Lower leg skin (tissue), 3 donors: Measurements from ENCODE around the gene TTC13.

Source experiments
- POLR2A ChIP-seq, 2 donors: fragments of 450-650 bp; IDR thresholded peaks; one replicate each; pipeline ENCODE4 v1.6.1; 2016 to 2017; ENCODE audit warnings: antibody characterized with exemption in 2 of 2, mild to moderate bottlenecking in 1 of 2, moderate library complexity in 1 of 2
- TF ChIP-seq, protein P1 (sequence below), 3 donors: fragments of 450-650 bp; IDR thresholded peaks; one replicate each; pipeline ENCODE4 v1.5.1; 2016; ENCODE audit warnings: antibody characterized with exemption in 3 of 3, mild to moderate bottlenecking in 3 of 3, moderate library complexity in 2 of 3

DNA sequence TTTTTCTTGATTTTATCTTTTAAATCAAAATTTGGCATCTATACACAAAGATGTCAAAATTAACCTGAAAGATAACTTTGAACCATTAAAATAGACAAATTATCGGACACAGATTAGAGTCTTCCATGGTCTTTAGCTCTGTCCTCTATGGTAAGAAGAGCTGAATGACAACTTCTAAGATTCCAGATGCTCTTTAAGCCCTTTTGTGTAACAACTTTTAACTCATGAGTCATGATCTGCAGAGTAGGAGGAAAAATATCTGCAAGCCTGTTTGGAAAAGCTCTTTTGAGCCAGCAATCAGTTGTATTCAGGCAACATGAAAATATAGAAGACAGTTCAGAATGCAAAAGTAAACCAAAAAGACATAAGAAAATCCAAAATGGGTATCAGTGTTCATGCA, 37.8 kb downstream of the TTC13 start:
- TF ChIP-seq, protein P1, sequence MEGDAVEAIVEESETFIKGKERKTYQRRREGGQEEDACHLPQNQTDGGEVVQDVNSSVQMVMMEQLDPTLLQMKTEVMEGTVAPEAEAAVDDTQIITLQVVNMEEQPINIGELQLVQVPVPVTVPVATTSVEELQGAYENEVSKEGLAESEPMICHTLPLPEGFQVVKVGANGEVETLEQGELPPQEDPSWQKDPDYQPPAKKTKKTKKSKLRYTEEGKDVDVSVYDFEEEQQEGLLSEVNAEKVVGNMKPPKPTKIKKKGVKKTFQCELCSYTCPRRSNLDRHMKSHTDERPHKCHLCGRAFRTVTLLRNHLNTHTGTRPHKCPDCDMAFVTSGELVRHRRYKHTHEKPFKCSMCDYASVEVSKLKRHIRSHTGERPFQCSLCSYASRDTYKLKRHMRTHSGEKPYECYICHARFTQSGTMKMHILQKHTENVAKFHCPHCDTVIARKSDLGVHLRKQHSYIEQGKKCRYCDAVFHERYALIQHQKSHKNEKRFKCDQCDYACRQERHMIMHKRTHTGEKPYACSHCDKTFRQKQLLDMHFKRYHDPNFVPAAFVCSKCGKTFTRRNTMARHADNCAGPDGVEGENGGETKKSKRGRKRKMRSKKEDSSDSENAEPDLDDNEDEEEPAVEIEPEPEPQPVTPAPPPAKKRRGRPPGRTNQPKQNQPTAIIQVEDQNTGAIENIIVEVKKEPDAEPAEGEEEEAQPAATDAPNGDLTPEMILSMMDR (IDR thresholded peaks at IDR 0.05) = no peak
- no peak for TF ChIP-seq POLR2A (IDR thresholded peaks at IDR 0.05)
